HEK293T (cell line): ENCODE data around the gene RASA3.

ENCODE experiments used
- BHLHE40 ChIP-seq: fragments of 450-650 bp; IDR thresholded peaks from 2 replicates; pipeline ENCODE4 v1.6.1; 2016; ENCODE audit warnings: mild to moderate bottlenecking, moderate library complexity, borderline replicate concordance
- LEF1 ChIP-seq: fragments of 450-650 bp; IDR thresholded peaks from 2 replicates; pipeline ENCODE4 v1.6.1; 2017; ENCODE audit warnings: mild to moderate bottlenecking, borderline replicate concordance
- TARDBP ChIP-seq: fragments of 450-650 bp; IDR thresholded peaks from 2 replicates; pipeline ENCODE4 v1.6.1; 2016
- ZNF384 ChIP-seq: fragments of 450-650 bp; IDR thresholded peaks from 2 replicates; pipeline ENCODE4 v1.6.1; 2016

- TF ChIP-seq TARDBP (no peak), ZNF384 (no peak), LEF1 (no peak), BHLHE40 (no peak)
Measured at GRCh38 chr13:114124431-114124830, 8.0 kb downstream of the RASA3 start.
